HL-60/S4 treated with retinoic acid at 250 ng/mL for 4 days and 3 days (cell line): ENCODE measurements around the gene PRR5L.

Experiments
- in situ Hi-C: fragments of 300-500 bp; cut with MboI; formaldehyde crosslinking; loops from 2 replicates; pipeline ENCODE4 v1.7.0; 2022; ENCODE audit warnings: low sequenced_read_pairs

Gene PRR5L

GRCh38 chr11:36375353-36376008 lies 79.4 kb downstream of the PRR5L start:
- in situ Hi-C loops = no loop called here

- in situ Hi-C loops = no loop called here
These were observed 80.2 kb downstream of the PRR5L start for GRCh38 chr11:36376009-36376887.

- in situ Hi-C loops = no loop called here
These were observed 81.0 kb downstream of the PRR5L start for GRCh38 chr11:36376888-36377758.

GRCh38 chr11:36377759-36378564 lies 81.9 kb downstream of the PRR5L start:
- in situ Hi-C loops = no loop called here

- in situ Hi-C loops = no loop called here
These were observed 83.6 kb downstream of the PRR5L start for GRCh38 chr11:36379653-36380052.

- in situ Hi-C loops = no loop called here
These were observed 84.4 kb downstream of the PRR5L start for GRCh38 chr11:36380296-36381014.

- in situ Hi-C loops = no loop called here
These were observed 84.9 kb downstream of the PRR5L start for GRCh38 chr11:36381015-36381360.

GRCh38 chr11:36383195-36383594 lies 87.1 kb downstream of the PRR5L start:
- in situ Hi-C loops = no loop called here

- in situ Hi-C loops = no loop called here
These were observed 89.3 kb downstream of the PRR5L start for GRCh38 chr11:36385121-36385970.

GRCh38 chr11:36386411-36386810 lies 90.3 kb downstream of the PRR5L start:
- in situ Hi-C loops = no loop called here

- in situ Hi-C loops = no loop called here
These were observed 92.0 kb downstream of the PRR5L start for GRCh38 chr11:36388071-36388470.

GRCh38 chr11:36388951-36389350 lies 92.9 kb downstream of the PRR5L start:
- in situ Hi-C loops = no loop called here

GRCh38 chr11:36389811-36390210 lies 93.7 kb downstream of the PRR5L start:
- in situ Hi-C loops = no loop called here

- in situ Hi-C loops = no loop called here
These were observed 94.9 kb downstream of the PRR5L start for GRCh38 chr11:36390963-36391471.

GRCh38 chr11:36392196-36392595 lies 96.1 kb downstream of the PRR5L start:
- in situ Hi-C loops = no loop called here

- in situ Hi-C loops = no loop called here
These were observed 98.0 kb downstream of the PRR5L start for GRCh38 chr11:36394056-36394455.

- in situ Hi-C loops = no loop called here
These were observed 98.8 kb downstream of the PRR5L start for GRCh38 chr11:36394926-36395325.

- in situ Hi-C loops = no loop called here
These were observed 100.1 kb downstream of the PRR5L start for GRCh38 chr11:36395978-36396736.
